Stimulated activated memory B cell treated with anti-CD40 and anti-IgM and Interleukin-4, amounts not matched to agents 10 μg/mL and 1 μg/mL and 100 μg/mL, for 72 hours (primary cell): ENCODE data around the gene HADHA.
"Not testable (repeated sequence)": the region's sequence is repeated elsewhere in the genome, so short reads cannot be mapped to it uniquely, and the experiment has no call there.

ENCODE experiments used
- ATAC-seq: fragments of 150-1000 bp; cut with Tn5 transposase; 2 replicates; pipeline ENCODE4 v1.10.0; 2021
- H3K27ac Mint-ChIP-seq: one replicate; pipeline ENCODE4 v1.8.0; 2022; ENCODE audit warnings: mild to moderate bottlenecking, mixed read lengths
- H3K27me3 Mint-ChIP-seq: one replicate; pipeline ENCODE4 v1.8.0; 2022; ENCODE audit warnings: mixed read lengths
- H3K36me3 Mint-ChIP-seq: one replicate; pipeline ENCODE4 v1.8.0; 2022; ENCODE audit warnings: mixed read lengths
- H3K4me1 Mint-ChIP-seq: one replicate; pipeline ENCODE4 v1.8.0; 2022; ENCODE audit warnings: mixed read lengths
- H3K4me3 Mint-ChIP-seq: one replicate; pipeline ENCODE4 v1.8.0; 2022; ENCODE audit warnings: mild to moderate bottlenecking, moderate library complexity, mixed read lengths
- H3K9me3 Mint-ChIP-seq: one replicate; pipeline ENCODE4 v1.8.0; 2022; ENCODE audit warnings: mixed read lengths

HADHA gene

GRCh38 chr2:26177122-26177521, 67.3 kb downstream of the HADHA start:
- Mint-ChIP-seq H3K27ac (no peak overlapping the region), H3K27me3 (peaks cover 57% of the 10 kb centered on the region), H3K4me3 (no peak overlapping the region), H3K4me1 (peaks cover 24% of the 10 kb centered on the region), H3K36me3 (no peaks in the 10 kb centered on the region), H3K9me3 (no peaks in the 10 kb centered on the region)
- no peak for ATAC-seq

GRCh38 chr2:26176279-26176615, 68.2 kb downstream of the HADHA start:
- Mint-ChIP-seq H3K27ac (no peak overlapping the region), H3K27me3 (peaks cover 66% of the 10 kb centered on the region), H3K4me3 (no peak overlapping the region), H3K36me3 (no peaks in the 10 kb centered on the region), H3K4me1 (peaks cover 33% of the 10 kb centered on the region), H3K9me3 (no peaks in the 10 kb centered on the region)
- ATAC-seq: no peak

- Mint-ChIP-seq H3K4me1 (peaks cover 33% of the 10 kb centered on the region), H3K27ac (no peak overlapping the region), H3K4me3 (no peak overlapping the region), H3K36me3 (no peaks in the 10 kb centered on the region), H3K27me3 (peaks cover 71% of the 10 kb centered on the region), H3K9me3 (no peaks in the 10 kb centered on the region)
- ATAC-seq: no peak
Measured at GRCh38 chr2:26175466-26176278, 68.8 kb downstream of the HADHA start.

GRCh38 chr2:26174691-26175465, 69.6 kb downstream of the HADHA start:
- peaks cover 26% of the 10 kb centered on the region for H3K4me1 Mint-ChIP-seq
- H3K27me3 Mint-ChIP-seq: peaks cover 68% of the 10 kb centered on the region
- ATAC-seq: no peak
- no peaks in the 10 kb centered on the region for H3K9me3 Mint-ChIP-seq
- H3K27ac Mint-ChIP-seq: no peak overlapping the region
- H3K4me3 Mint-ChIP-seq: no peak overlapping the region
- no peaks in the 10 kb centered on the region for H3K36me3 Mint-ChIP-seq

- H3K27me3 Mint-ChIP-seq: peaks cover 64% of the 10 kb centered on the region
- H3K27ac Mint-ChIP-seq: no peak overlapping the region
- H3K36me3 Mint-ChIP-seq: no peaks in the 10 kb centered on the region
- ATAC-seq: no peak
- H3K9me3 Mint-ChIP-seq: no peaks in the 10 kb centered on the region
- H3K4me1 Mint-ChIP-seq: peaks cover 18% of the 10 kb centered on the region
- peak overlapping the region; percentile 74 for H3K4me3 Mint-ChIP-seq
Measured at GRCh38 chr2:26173776-26174482, 70.5 kb downstream of the HADHA start.

GRCh38 chr2:26172871-26173775, 71.3 kb downstream of the HADHA start, which contains the start of gene GAREM2:
Gene GAREM2 (plus strand): TSS chr2:26173088. CDS start chr2:26173221, 133 bp downstream.
- Mint-ChIP-seq H3K4me3 (peak within 1 kb of the TSS; percentile 74), H3K36me3 (no peaks in the 10 kb centered on the region), H3K27ac (no peak within 1 kb of the TSS), H3K4me1 (peaks cover 12% of the 10 kb centered on the region), H3K9me3 (no peaks in the 10 kb centered on the region), H3K27me3 (peaks cover 64% of the 10 kb centered on the region)
- ATAC-seq: peak; percentile 27

- peaks cover 12% of the 10 kb centered on the region for H3K4me1 Mint-ChIP-seq
- H3K27ac Mint-ChIP-seq: no peak overlapping the region
- no peak for ATAC-seq
- peaks cover 64% of the 10 kb centered on the region for H3K27me3 Mint-ChIP-seq
- H3K9me3 Mint-ChIP-seq: no peaks in the 10 kb centered on the region
- H3K4me3 Mint-ChIP-seq: peak overlapping the region; percentile 71
- H3K36me3 Mint-ChIP-seq: no peaks in the 10 kb centered on the region
Measured at GRCh38 chr2:26172189-26172870, 72.1 kb downstream of the HADHA start.

- Mint-ChIP-seq H3K9me3 (no peaks in the 10 kb centered on the region), H3K4me1 (peaks cover 12% of the 10 kb centered on the region), H3K27me3 (peaks cover 55% of the 10 kb centered on the region), H3K36me3 (no peaks in the 10 kb centered on the region), H3K4me3 (no peak overlapping the region), H3K27ac (no peak overlapping the region)
- ATAC-seq: no peak
Measured at GRCh38 chr2:26170795-26171194, 73.6 kb downstream of the HADHA start.

GRCh38 chr2:26169681-26170414, 74.6 kb downstream of the HADHA start:
- H3K27me3 Mint-ChIP-seq: peaks cover 46% of the 10 kb centered on the region
- H3K4me3 Mint-ChIP-seq: no peak overlapping the region
- no peaks in the 10 kb centered on the region for H3K36me3 Mint-ChIP-seq
- peaks cover 12% of the 10 kb centered on the region for H3K4me1 Mint-ChIP-seq
- no peak overlapping the region for H3K27ac Mint-ChIP-seq
- no peaks in the 10 kb centered on the region for H3K9me3 Mint-ChIP-seq
- ATAC-seq: no peak

GRCh38 chr2:26169226-26169625, 75.2 kb downstream of the HADHA start:
- Mint-ChIP-seq H3K36me3 (no peaks in the 10 kb centered on the region), H3K27me3 (peaks cover 40% of the 10 kb centered on the region), H3K4me1 (peaks cover 12% of the 10 kb centered on the region), H3K9me3 (no peaks in the 10 kb centered on the region), H3K4me3 (no peak overlapping the region), H3K27ac (no peak overlapping the region)
- ATAC-seq: no peak

- no peaks in the 10 kb centered on the region for H3K9me3 Mint-ChIP-seq
- no peak for ATAC-seq
- peaks cover 12% of the 10 kb centered on the region for H3K4me1 Mint-ChIP-seq
- H3K36me3 Mint-ChIP-seq: no peaks in the 10 kb centered on the region
- H3K4me3 Mint-ChIP-seq: no peak overlapping the region
- H3K27me3 Mint-ChIP-seq: peaks cover 35% of the 10 kb centered on the region
- H3K27ac Mint-ChIP-seq: no peak overlapping the region
Measured at GRCh38 chr2:26168785-26169184, 75.6 kb downstream of the HADHA start.

GRCh38 chr2:26166541-26166940, 77.9 kb downstream of the HADHA start:
- ATAC-seq, H3K36me3 Mint-ChIP-seq, H3K27ac Mint-ChIP-seq, H3K4me1 Mint-ChIP-seq, H3K4me3 Mint-ChIP-seq, H3K9me3 Mint-ChIP-seq: not testable (repeated sequence)
- H3K27me3 Mint-ChIP-seq: peaks cover 18% of the 10 kb centered on the region

GRCh38 chr2:26165403-26165802, 79.0 kb downstream of the HADHA start:
- Mint-ChIP-seq H3K27me3 (peaks cover 8% of the 10 kb centered on the region), H3K9me3 (peaks cover under 1% of the 10 kb centered on the region), H3K4me1 (no peaks in the 10 kb centered on the region), H3K36me3 (no peaks in the 10 kb centered on the region), H3K27ac (no peak overlapping the region), H3K4me3 (no peak overlapping the region)
- ATAC-seq: no peak
